ENCODE results near the gene ASCC1.

The ASCC1 gene

DNA sequence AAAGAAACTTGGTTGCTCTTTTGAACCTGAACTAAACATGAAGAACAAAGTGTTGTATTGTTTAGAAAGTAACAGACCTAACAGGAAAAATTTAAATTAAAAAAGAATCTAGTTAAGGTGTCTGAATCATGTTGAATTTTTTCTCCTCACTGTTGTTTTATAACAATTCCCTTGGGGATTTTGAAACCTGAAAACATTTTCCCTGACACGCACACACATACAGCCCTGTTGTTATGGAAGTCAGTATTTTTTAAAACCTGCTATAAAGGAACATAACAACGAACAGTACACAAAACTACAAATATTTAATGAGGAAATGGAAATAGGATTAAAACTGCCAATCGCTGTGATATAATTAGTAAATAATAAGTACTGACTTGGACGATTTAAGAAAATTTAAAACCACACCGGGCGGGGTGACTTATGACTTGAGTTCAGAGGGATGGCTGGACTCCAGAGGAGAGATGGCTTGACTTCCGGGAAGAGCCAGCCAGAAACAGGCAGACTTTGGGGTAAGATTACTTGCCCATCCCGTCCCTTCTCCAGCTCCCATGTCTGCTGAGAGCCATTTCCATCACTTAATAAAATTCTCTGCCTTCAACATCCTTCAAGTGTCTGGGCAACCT lies 111.5 kb downstream of the ASCC1 start:
- no peak for DNase-seq (ENCODE audit: extremely low read depth, low read depth)
- TF ChIP-seq, protein P1, sequence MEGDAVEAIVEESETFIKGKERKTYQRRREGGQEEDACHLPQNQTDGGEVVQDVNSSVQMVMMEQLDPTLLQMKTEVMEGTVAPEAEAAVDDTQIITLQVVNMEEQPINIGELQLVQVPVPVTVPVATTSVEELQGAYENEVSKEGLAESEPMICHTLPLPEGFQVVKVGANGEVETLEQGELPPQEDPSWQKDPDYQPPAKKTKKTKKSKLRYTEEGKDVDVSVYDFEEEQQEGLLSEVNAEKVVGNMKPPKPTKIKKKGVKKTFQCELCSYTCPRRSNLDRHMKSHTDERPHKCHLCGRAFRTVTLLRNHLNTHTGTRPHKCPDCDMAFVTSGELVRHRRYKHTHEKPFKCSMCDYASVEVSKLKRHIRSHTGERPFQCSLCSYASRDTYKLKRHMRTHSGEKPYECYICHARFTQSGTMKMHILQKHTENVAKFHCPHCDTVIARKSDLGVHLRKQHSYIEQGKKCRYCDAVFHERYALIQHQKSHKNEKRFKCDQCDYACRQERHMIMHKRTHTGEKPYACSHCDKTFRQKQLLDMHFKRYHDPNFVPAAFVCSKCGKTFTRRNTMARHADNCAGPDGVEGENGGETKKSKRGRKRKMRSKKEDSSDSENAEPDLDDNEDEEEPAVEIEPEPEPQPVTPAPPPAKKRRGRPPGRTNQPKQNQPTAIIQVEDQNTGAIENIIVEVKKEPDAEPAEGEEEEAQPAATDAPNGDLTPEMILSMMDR (IDR thresholded peaks at IDR 0.05; ENCODE audit: low read depth, low read length, missing control alignments): no peak

DNA sequence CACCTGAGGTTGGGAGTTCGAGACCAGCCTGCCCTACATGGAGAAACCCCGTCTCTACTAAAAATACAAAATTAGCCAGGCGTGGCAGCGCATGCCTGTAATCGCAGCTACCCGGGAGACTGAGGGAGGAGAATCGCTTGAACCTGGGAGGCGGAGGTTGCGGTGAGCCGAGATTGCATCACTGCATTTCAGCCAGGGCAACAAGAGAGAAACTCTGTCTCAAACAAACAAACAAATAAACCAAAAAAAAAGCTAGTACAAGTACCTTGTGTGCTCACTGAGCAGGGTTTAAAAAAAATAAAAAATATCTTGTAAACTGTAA lies 116.5 kb downstream of the ASCC1 start:
- TF ChIP-seq, protein P1 (IDR thresholded peaks at IDR 0.05; ENCODE audit: low read depth, low read length, missing control alignments): no peak
- DNase-seq (ENCODE audit: extremely low read depth, low read depth): no peak
- H3K4me3 ChIP-seq (replicated peaks; ENCODE audit: low read depth, low read length): no peak overlapping the region

More for the DNA sequence above, 111.5 kb downstream of the ASCC1 start:
- no peak overlapping the region for H3K4me3 ChIP-seq (replicated peaks; ENCODE audit: low read depth, low read length)

- H3K4me3 ChIP-seq (replicated peaks; ENCODE audit: low read depth, low read length): no peak overlapping the region
- TF ChIP-seq, protein P1 (IDR thresholded peaks at IDR 0.05; ENCODE audit: low read depth, low read length, missing control alignments): no peak
- no peak for DNase-seq (ENCODE audit: extremely low read depth, low read depth)
Measured at GRCh38 chr10:72098836-72099599, 117.1 kb downstream of the ASCC1 start.

GRCh38 chr10:72098301-72098835 lies 117.7 kb downstream of the ASCC1 start:
- no peak for DNase-seq (ENCODE audit: extremely low read depth, low read depth)
- TF ChIP-seq, protein P1 (IDR thresholded peaks at IDR 0.05; ENCODE audit: low read depth, low read length, missing control alignments): no peak

GRCh38 chr10:72097448-72098300 lies 118.4 kb downstream of the ASCC1 start:
- no peak for DNase-seq (ENCODE audit: extremely low read depth, low read depth)
- no peak overlapping the region for H3K4me3 ChIP-seq (replicated peaks; ENCODE audit: low read depth, low read length)
- TF ChIP-seq, protein P1 (IDR thresholded peaks at IDR 0.05; ENCODE audit: low read depth, low read length, missing control alignments): no peak

More at GRCh38 chr10:72098301-72098835, 117.7 kb downstream of the ASCC1 start:
- no peak overlapping the region for H3K4me3 ChIP-seq (replicated peaks; ENCODE audit: low read depth, low read length)

DNA sequence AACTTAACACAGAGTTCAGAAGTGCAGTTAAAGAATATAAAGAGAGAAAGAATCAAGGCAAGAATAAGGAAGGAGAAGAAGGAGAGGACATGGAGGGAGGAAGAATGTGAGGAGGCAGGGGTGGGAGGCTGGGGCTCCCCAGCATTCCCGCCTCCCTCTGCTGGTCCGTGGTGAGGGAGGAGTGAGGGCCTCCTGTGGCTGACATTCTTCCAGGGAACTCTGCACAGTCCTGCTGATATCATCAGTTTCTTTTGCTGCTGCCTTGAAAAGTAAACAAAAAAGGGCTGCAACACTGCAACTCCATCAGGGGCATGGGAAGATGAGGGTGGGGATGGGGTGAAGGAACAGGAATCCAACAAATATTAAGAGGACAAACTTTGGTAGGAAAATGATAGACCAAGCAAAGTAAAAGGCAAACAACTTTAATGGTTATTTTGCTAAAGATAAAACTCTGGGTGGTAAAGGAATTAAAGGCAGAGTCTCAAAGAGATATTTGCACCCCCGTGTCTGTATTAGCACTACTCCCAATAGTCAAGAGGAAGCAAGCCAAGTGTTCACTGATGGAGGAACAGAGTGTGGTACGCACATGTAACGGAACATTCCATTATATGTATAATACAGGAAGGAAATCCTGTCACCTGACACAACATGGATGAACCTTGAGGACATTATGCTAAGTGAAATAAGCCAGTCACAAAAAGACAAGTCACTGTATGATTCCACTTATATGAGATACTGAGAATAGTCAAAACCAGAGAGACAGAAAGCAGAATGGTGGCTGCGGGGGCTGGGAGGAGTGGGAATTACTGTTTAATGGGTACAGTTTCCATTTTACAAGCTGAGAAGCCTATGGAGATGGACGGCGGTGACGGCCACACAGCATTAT lies 119.7 kb downstream of the ASCC1 start:
- DNase-seq (ENCODE audit: extremely low read depth, low read depth): no peak
- TF ChIP-seq, protein P1 (IDR thresholded peaks at IDR 0.05; ENCODE audit: low read depth, low read length, missing control alignments): no peak
- H3K4me3 ChIP-seq (replicated peaks; ENCODE audit: low read depth, low read length): no peak overlapping the region
